HG02943 (cell line): ENCODE data around the gene KLHL26.

ENCODE experiments used
- ATAC-seq: cut with Tn5 transposase; IDR thresholded peaks from one replicate; pipeline ENCODE4 v1.9.1; 2021; ENCODE audit warnings: mild to moderate bottlenecking, low read depth, moderate library complexity; ENCODE audit not compliant: unreplicated experiment

KLHL26 gene

DNA sequence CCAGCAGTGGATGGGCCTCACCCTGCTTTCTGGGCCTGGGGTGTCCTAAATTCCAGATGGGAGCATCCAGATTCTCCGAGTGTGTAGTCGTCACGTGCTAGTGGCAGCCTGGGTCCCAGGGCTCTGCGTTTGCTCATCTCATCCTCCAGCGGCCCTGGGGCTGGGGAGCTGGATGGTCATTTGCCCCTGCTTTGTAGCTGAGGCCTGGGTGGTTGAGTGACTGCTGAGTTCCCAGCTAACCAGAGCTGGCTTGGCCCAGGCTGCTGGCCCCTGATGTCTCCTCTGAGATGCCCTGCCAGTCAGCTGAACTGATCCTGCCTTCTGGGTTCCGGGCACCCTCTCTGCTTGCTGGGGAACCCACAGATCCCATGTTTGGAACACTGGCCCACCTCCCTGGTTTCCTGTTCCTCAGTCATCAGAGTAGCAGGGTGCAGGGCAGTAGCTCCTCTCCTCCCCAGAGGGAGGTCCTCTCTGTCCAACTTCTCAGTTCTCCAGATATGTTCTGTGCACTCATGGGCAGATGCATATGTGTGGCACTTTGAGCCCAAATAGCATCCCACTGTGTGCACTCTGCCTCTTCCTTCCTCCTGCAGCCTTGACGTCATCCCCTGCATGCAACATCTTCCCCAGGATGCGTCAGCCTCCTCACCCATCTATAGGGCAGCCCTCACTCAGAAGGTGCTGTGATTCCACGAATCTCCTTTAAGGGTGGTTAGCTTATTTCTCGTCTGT, 24.3 kb downstream of the KLHL26 start:
- ATAC-seq, result no peak

DNA sequence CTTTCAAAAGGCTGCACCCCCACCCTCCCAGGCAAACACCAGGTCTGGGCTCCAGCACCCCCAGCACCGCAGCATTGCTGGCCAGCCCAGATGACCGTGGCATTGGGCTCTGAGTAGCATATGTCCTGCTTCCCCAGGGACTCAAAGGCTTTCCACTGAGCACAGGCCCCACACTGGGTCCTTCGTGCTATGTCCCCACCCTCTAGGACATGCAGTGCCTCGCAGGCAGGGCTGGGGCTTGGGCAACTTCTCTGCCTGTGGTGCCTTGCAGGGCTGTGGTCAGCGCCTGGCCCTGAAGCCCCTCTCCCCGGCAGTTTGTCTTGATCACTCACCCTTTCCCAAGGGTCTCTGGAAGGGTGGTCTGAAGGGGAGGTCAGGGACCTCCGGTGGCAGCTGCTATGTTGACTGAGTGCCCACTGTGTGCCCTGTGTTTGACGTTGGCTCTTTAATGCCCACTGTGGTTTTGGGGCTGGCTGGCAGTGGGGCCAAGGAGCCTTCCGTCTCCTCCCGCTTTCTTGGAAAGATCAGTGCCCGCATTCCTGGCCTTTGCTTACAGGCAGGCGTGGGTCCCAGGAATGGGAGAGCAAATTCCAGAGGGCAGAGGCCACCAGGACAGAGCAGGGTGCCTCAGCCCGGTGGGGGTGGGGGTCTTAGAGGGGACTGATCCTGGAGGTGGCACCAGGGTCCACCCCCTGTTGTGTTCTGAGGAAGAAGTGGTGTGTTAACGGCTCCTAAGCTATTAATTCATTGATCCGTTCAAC, 26.3 kb downstream of the KLHL26 start:
- ATAC-seq, result no peak

DNA sequence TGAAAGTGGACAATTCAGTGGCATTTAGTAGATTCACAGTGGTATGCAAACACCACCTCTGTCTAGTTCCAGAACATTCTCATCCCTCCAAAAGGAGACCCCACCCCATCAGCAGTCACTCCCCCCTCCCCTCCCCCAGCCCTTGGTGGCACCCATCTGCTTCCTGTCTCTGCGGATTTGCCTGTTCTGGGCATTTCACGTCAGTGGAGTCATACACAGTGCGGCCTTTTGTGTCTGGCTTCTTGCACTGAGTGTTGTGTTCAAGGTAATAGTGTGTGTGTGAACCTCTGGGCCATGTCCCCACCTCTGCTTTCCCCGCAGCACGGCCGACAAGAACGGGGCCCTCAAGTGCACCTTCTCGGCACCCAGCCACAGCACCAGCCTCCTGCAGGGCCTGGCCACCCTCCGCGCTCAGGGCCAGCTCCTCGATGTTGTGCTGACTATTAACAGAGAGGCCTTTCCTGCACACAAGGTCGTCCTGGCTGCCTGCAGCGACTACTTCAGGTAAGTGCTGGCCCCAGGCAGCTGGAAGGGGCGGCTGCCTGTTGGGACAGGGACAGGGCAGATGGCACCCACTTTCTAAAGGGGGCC, 27.2 kb downstream of the KLHL26 start:
- no peak for ATAC-seq

DNA sequence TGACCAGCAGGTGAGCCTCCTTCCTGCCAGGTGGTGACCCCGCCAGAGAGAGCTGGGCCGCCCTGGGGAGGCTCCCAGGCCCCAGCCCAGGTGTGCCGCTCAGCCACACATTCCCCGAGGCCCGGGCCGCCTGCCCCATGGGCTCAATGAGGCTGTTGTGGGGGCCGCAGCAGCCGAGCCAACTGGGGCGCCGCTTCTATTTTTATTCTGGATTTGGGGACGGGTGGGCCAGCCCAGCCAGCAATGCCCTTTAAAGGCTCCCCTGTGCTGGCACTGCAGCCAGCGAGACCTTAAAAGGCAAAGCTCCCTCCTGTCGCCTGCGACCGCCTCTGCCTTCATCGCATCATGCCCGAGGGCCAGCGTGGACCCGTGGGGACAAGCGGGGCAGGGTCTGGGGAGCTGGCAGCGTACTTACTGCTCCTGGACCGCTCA, 29.0 kb downstream of the KLHL26 start:
- ATAC-seq, result no peak

DNA sequence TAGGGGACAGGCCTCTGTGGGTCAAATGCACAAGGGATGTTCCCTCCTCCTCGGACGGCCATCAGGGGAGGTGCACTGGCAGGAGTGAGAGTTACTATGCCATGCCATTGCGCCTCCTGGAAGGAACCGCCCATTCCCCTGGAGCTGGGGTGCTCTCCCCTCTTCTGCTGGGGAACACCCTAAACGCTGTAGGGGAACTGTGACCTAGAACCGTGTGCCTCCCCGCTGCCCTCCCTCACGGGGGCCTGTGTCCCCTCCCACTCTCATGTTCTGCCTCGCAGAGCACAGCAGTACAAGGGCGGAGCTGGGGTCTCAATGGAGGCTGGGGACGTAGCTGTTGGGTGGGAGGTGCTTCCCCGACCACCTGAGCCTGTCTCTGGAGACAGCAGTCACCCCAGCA, 29.5 kb downstream of the KLHL26 start:
- ATAC-seq, result no peak

DNA sequence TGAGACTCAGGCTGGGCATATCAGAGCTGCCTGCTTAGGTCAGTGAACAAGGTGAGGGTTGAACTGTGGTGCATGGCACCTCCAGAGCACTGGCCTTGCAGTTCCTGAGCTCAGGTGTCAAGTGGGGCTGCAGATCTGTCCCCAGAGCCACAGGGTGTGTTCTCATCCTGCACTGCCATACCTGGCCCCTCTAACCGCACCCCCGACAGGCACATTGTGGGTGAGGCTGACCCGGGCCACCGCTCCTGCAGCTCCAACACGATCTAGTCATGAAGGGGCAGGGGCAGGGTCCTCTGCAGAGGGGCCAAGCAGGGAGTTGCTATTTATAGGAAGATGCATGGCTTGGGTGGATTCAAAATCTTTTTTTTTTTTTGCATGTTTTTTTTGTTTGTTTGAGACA, 30.0 kb downstream of the KLHL26 start:
- ATAC-seq, result no peak

DNA sequence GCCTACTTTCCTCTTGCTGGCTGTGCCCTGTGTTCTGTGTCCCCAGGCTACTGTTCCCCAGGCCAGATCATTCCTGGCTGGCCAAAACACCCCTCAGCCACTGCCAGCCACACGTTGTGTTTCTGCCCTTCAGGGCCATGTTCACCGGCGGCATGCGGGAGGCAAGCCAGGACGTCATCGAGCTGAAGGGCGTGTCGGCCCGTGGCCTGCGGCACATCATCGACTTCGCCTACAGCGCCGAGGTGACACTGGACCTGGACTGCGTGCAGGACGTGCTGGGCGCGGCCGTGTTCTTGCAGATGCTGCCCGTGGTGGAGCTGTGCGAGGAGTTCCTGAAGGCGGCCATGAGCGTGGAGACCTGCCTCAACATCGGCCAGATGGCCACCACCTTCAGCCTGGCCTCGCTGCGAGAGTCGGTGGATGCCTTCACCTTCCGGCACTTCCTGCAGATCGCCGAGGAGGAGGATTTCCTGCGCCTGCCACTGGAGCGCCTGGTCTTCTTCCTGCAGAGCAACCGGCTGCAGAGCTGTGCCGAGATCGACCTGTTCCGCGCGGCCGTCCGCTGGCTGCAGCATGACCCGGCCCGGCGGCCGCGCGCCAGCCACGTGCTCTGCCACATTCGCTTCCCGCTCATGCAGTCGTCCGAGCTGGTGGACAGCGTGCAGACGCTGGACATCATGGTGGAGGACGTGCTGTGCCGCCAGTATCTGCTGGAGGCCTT, 30.9 kb downstream of the KLHL26 start:
- no peak for ATAC-seq

DNA sequence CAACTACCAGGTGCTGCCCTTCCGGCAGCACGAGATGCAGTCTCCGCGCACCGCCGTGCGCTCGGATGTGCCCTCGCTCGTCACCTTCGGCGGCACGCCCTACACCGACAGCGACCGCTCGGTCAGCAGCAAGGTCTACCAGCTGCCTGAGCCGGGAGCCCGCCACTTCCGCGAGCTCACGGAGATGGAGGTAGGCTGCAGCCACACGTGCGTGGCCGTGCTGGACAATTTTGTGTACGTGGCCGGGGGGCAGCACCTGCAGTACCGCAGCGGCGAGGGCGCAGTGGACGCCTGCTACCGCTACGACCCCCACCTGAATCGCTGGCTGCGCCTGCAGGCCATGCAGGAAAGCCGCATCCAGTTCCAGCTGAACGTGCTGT, 31.4 kb downstream of the KLHL26 start:
- ATAC-seq, result no peak

DNA sequence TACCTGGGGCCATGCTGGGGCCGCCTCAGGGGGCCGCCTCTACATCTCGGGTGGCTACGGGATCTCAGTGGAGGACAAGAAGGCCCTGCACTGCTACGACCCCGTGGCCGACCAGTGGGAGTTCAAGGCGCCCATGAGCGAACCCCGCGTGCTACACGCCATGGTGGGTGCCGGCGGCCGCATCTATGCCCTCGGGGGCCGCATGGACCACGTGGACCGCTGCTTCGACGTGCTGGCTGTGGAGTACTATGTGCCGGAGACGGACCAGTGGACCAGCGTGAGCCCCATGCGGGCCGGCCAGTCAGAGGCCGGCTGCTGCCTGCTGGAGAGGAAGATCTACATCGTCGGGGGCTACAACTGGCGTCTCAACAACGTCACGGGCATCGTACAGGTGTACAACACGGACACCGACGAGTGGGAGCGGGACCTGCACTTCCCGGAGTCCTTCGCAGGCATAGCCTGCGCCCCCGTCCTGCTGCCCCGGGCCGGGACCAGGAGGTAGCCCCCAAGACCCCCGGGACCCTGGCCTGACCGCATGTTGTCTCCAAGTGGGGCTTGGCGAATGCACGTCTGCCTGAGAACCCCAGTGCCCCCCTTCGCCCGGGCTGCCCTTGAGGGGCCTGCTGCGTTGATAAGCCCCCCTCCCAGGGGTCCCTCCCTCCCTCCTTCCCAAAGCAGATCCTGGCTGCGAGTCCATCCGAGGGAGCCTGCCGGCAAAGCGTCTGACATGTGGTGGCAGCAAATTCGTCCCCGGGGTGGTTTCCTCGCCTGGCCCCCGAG, 32.1 kb downstream of the KLHL26 start:
- ATAC-seq, result no peak

DNA sequence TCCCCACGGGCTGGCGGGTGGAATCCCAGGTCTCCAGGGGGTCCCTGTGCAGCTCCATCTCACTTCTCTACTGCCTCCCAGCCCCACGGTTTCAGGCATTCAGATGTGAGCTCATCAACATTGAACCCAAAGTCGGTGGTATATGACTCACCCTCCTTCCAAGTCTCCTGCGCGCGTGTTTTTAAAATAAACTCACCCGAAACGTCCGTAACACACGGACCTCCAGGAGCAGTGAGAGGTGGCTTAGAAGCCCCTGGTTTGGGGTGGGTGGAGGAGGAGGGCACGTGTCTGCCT, 32.6 kb downstream of the KLHL26 start:
- no peak for ATAC-seq

DNA sequence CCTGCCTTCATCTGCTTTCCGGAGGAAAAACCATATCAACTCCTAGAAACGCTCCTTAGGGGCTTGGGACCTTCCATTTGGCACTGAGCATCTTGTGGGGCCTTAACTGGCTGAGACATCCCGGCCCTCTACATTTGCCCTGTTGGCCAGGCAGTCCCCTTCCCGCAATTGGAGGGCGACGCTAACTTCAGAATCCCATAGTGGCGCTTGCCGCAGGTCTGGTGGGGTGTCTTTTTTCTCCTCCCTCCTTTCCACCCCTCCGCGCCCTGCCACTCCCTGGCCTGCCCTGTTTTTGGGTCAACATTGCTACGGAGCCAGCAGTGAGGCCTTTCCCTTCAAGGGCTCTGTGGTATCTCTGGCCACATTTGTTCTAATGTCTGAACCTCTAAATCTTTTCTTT, 33.1 kb downstream of the KLHL26 start:
- no peak for ATAC-seq

DNA sequence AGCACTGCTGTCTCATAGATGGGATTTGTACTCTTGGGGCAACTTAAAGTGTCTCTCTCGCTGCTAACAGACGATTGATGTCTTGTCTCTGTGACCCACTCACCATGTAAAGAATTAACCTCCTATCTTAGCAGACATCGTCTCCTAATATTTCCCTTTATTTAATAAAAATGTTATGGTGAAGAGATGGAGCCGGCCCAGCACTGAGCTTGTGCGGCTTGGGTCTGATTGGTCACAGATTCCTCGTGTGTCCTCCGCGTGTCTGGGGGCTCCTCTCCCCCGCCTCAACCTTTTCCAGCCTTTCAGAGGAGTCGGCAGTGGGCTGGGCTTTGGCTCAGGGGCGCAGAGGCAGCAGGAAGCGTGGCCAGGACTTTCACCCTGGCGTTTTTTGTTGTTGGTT, 33.5 kb downstream of the KLHL26 start:
- ATAC-seq, result no peak

DNA sequence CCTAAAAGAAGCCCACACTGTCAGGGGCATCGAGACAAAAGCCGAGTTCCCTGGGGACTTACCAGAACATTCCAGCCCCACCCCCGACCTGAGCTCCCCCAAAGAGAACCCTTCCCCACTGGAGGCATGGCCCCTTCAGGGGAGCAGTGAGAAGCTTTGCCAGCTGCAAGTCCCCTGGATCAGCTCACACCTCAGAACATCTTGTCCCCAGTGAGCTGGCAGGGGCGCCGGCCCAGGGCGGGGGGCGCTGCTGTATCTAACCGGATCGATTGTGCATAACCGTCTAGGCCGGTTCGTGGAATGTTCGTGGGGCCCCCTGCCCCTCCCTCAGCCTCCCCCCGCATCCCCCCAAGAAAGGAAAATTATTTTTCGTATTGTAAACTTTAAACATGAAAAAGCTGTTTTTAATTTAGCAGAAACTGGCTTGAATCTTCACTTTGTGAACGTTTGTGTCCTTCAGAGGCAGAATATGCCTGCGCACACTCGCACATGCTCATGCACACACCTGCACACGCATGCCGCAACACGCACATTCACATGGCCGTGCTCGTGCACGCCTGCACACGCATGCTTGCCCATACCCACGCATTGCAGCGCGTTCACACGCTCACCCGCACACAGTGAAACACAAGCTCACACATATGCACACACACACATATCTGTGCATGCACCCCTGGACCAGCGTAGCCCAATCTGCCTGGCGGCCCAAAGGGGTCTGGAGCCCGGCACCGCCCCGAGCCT, 34.6 kb downstream of the KLHL26 start:
- ATAC-seq, result no peak

DNA sequence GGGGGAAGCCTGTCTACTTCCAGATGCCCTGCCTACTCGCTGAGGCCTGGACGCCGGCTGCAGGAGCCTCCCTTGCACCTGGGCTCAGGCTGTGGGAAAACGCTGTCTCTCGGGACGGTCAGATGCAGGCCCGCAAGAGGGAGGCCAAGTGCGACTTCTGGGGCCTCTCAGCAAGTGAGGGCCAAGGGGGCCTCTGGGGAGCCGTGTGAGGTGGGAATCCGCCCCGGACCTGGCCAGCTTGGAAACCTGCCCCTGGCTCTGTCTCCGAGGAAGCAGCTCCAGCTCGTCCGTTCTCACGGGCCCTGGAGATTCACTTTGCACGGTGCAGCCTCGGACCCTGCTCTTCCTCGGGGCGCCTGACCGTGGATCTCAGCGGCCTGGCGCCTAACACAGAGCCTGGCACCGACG, 35.2 kb downstream of the KLHL26 start:
- no peak for ATAC-seq

DNA sequence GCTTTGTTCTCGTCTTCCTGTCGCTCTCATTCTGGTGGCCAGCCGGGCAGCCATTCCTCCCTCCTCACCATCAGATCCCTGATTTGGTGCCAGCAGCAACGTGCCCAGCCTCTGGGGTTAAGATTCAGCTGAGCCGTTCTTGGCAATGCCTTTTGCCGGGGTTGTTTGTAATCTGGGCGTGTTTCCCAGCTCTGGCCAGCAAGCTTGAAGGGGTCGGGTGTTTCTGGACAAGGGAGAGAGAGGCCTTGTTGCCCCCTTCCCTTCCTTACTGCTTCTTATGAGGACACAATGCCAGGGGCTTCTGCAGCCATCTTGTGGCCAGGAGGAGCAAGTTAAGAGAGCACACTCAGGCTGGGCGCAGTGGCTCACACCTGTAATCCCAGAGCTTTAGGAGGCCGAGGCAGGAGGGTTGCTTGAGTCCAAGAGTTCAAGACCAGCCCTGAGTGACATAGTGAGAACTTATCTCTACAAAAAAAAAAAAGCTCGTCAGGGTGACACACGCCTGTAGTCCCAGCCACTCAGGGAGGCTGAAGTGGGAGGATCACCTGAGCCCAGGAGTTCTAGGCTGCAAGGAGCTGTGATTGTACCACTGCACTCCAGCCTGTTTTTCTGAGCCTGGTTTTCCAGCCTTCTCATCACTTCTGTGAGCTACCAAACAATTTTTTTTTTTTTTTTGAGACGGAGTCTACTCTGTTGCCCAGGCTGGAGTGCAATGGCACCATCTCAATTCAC, 35.9 kb downstream of the KLHL26 start:
- no peak for ATAC-seq

DNA sequence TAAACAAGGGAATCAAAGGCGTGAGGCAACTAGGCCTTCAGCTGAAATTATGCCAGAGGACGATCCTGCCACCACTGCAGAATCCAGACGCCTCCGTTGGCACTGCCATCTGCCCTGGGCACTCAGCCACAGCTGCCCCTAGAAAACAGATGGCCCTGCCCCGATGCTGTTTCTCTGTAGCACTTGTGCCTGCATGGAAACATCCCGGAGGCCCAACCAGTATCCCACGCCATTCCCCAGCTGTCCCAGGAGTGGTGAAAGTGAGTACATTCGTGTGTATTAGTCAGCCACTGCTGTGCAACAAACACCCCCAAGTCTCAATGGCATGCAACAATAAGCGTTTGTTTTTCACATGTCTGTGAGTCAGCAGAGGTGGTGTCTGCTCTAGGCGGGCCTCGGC, 37.8 kb downstream of the KLHL26 start:
- ATAC-seq, result no peak

DNA sequence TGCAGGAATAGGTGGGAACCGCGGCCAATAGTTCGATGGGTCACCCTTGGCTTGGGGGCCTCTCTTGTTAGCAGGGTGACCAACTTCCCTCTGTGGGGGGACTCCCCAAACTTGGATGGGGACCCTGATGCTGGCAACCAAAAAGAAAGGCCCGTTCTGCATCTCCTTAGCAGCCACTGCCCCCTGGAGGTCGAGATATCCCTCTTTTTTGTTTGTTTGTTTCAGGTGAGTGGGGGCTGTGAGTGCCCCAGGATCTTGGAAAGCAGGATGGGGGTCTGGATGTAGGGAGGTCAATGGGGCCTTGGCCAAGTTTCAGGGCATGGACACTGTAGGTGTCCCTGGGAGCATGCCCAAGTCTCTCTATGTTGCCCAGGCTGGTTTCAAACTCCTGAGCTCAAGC, 39.0 kb downstream of the KLHL26 start:
- no peak for ATAC-seq

DNA sequence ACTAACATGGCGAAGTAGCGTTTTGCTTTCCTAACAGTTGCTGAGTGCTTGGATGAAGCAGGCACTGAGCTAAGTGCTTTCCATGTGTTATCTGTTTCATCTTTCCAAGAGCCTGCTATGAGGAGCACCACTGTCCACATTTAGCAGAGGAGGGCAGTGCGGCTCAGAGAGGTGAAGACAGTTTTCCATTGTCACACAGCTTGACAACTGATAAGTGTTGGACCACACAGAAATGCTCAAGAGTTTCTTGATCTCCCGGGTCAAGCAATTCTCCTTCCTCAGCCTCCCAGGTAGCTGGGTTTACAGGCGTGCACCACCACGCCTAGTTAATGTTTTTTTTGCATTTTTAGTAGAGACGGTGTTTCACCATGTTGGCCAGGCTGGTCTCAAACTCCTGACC, 39.9 kb downstream of the KLHL26 start:
- ATAC-seq, result no peak

DNA sequence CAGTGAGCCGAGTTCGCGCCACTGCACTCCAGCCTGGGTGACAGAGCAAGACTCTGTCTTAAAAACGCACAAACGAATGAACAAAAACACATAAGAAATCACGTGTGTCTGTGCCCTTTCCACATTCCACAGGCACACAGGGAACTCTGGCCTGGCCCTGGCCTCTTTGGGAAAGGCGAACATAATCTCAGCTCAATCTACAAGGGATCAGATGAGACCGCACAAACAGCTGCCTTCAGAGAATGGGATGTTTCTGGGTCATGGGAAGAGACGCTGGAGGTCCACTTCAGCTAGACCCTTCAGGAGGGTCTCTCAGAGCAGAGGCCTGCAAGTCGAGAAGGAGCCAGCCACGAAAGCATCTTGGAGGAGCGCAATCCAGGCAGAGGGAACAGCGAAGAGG, 40.3 kb downstream of the KLHL26 start:
- ATAC-seq, result no peak
